HG03095 (cell line): ENCODE data around the gene C5orf47.
A peak's percentile ranks its signal among the peaks of the same experiment; 100 is the strongest.

Source experiments
- ATAC-seq: cut with Tn5 transposase; IDR thresholded peaks from one replicate; pipeline ENCODE4 v1.9.1; 2021; ENCODE audit warnings: moderate library complexity; ENCODE audit not compliant: unreplicated experiment

The C5orf47 gene

GRCh38 chr5:174022384-174023095, 33.6 kb downstream of the C5orf47 start:
- ATAC-seq: no peak

GRCh38 chr5:174030286-174030685, 41.3 kb downstream of the C5orf47 start:
- ATAC-seq: no peak

GRCh38 chr5:174044466-174045254, 55.7 kb downstream of the C5orf47 start:
- ATAC-seq: no peak

- peak; percentile 74 for ATAC-seq
Observed at GRCh38 chr5:174045470-174046025, 56.6 kb downstream of the C5orf47 start, which contains the start of gene NSG2. Gene NSG2, plus strand, starts transcription at chr5:174045706. Its CDS starts 1,050 bp downstream, at chr5:174046756.

DNA sequence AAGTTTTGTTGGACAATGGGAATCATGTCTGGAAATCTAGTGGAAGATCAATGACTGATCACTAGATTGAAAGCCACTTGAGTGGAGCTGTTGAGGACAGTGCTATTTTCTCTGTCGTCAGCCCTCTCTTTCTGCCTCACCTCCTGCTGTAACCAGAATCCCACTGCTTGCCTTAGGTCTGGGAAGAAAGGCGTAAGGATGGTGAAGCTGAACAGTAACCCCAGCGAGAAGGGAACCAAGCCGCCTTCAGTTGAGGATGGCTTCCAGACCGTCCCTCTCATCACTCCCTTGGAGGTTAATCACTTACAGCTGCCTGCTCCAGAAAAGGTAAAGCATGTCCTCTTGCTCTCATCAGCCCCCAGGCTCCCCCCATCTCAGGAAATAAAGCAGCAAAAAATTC, 57.6 kb downstream of the C5orf47 start:
- no peak for ATAC-seq

- ATAC-seq: no peak
Observed at GRCh38 chr5:174047472-174048099, 58.6 kb downstream of the C5orf47 start.

- ATAC-seq: no peak
Observed at GRCh38 chr5:174052636-174053035, 63.7 kb downstream of the C5orf47 start.

GRCh38 chr5:174053905-174054304, 64.9 kb downstream of the C5orf47 start:
- no peak for ATAC-seq
